ENCODE data around the gene UNC13A. TPM values are rescaled to one million over a fixed set of nuclear protein-coding genes. Genes with fewer than 3 reads are reported as not detected.

The UNC13A gene
- total and polyA plus RNA-seq, 2 of the 13 experiments (the other 11 are each of a cell fraction or from before 2014, with no cell fraction given), result 0.11 to 0.45 TPM

GRCh38 chr19:17718947-17719711 lies 31.0 kb upstream of the UNC13A start, which contains the start of gene MAP1S (continued):
- TF ChIP-seq E2F1 (CRISPR knock-in tag; IDR thresholded peaks at IDR 0.05), result peak; percentile 47; the same call in 1 of the 2 replicates
- no peak for TF ChIP-seq BCLAF1 (IDR thresholded peaks at IDR 0.05)
- no peak for TF ChIP-seq PAXIP1 (CRISPR knock-in tag; conservative IDR thresholded peaks at IDR 0.05)
- no peak for TF ChIP-seq NCOA5 (CRISPR knock-in tag; IDR thresholded peaks at IDR 0.05)
- TF ChIP-seq TARDBP (CRISPR knock-in tag; IDR thresholded peaks at IDR 0.05), result no peak
- 0 out of 2 replicates have a peak, but pooled peaks have one; percentile 61 for TF ChIP-seq NFAT5 (CRISPR knock-in tag; IDR thresholded peaks at IDR 0.05)
- 0 out of 2 replicates have a peak, but pooled peaks have one; percentile 34 for TF ChIP-seq THAP9 (CRISPR knock-in tag; IDR thresholded peaks at IDR 0.05; ENCODE audit: borderline replicate concordance)
- 0 out of 2 replicates have a peak, but pooled peaks have one; percentile 13 for TF ChIP-seq PHF21A (CRISPR knock-in tag; IDR thresholded peaks at IDR 0.05)
- TF ChIP-seq KAT8 (CRISPR knock-in tag; IDR thresholded peaks at IDR 0.05), result peak; percentile 73
- TF ChIP-seq ZNF543 (CRISPR knock-in tag; IDR thresholded peaks at IDR 0.05), result no peak
- TF ChIP-seq ZNF207 (IDR thresholded peaks at IDR 0.05; ENCODE audit: borderline replicate concordance), result no peak
- TF ChIP-seq TAF1 (CRISPR knock-in tag; IDR thresholded peaks at IDR 0.05), result peak; percentile 81

Measured in HepG2 (cell line).